SK-N-SH (cell line): ENCODE data around the gene HMGXB4. TPM values are rescaled to one million over a fixed set of nuclear protein-coding genes. Genes with fewer than 3 reads are reported as not detected.
A peak's percentile ranks its signal among the peaks of the same experiment; 100 is the strongest.
"Not testable (repeated sequence)": the region's sequence is repeated elsewhere in the genome, so short reads cannot be mapped to it uniquely, and the experiment has no call there.

Experiments used
- CTCF ChIA-PET: fragments of 300-600, 350-600 bp; formaldehyde crosslinking; extraction: SDS; loops from one replicate; lab custom pipeline; 2021; lab: Yijun Ruan, JAX
- POLR2A ChIA-PET: fragments of 350-600 bp; sonication (Branson Sonifier 250); formaldehyde crosslinking; extraction: SDS; loops from one replicate; lab custom pipeline; 2020; ENCODE audit warnings: antibody characterized with exemption, inconsistent platforms; lab: Yijun Ruan, JAX
- DNase-seq: peaks from one replicate; pipeline ENCODE4 v3.0.0; 2012
- H2AFZ ChIP-seq: fragments of 200-600 bp; sonication (generic); 2 replicates; pipeline ENCODE4 v1.8.1; 2016; ENCODE audit warnings: antibody characterized with exemption, mild to moderate bottlenecking, low read depth
- H3F3A ChIP-seq: fragments of 200-600 bp; sonication (generic); replicated peaks from 2 replicates; pipeline ENCODE3; 2016; ENCODE audit warnings: antibody characterized with exemption, mild to moderate bottlenecking; ENCODE audit not compliant: insufficient read depth
- H3K27ac ChIP-seq, 2 experiments: fragments of 200-500 bp in 1 of 2; fragments of 200-600 bp in 1 of 2; sonication (Bioruptor generic) in 1 of 2; sonication (generic), shearing (Covaris generic) in 1 of 2; 2 replicates each; pipeline versions ENCODE4 v1.5.1 to v1.6.1; 2014 to 2016; ENCODE audit warnings: low read depth in 2 of 2, inconsistent platforms in 1 of 2, low read length in 1 of 2, mild to moderate bottlenecking in 1 of 2, mixed read lengths in 1 of 2
- H3K27me3 ChIP-seq: fragments of 200-600 bp; sonication (generic), shearing (Covaris generic); 2 replicates; pipeline ENCODE4 v1.6.1; 2016; ENCODE audit warnings: mixed run types; ENCODE audit not compliant: insufficient read depth
- H3K36me3 ChIP-seq, 2 experiments: fragments of 200-500 bp in 1 of 2; fragments of 200-600 bp in 1 of 2; sonication (Bioruptor generic) in 1 of 2; sonication (generic) in 1 of 2; replicated peaks in 1 of 2; 2 replicates each; pipeline versions ENCODE3 to v1.5.1; 2014 to 2016; ENCODE audit warnings: low read length in 1 of 2, mild to moderate bottlenecking in 1 of 2; ENCODE audit not compliant: insufficient read depth in 2 of 2, control insufficient read depth in 1 of 2
- H3K4me1 ChIP-seq, 2 experiments: fragments of 200-500 bp in 1 of 2; fragments of 200-600 bp in 1 of 2; sonication (Bioruptor generic) in 1 of 2; sonication (generic), shearing (Covaris generic) in 1 of 2; 2 replicates each; pipeline versions ENCODE4 v1.5.1 to v1.6.1; 2014 to 2016; ENCODE audit warnings: low read depth in 1 of 2, low read length in 1 of 2, mixed run types in 1 of 2; ENCODE audit not compliant: insufficient read depth in 2 of 2, control insufficient read depth in 1 of 2
- H3K4me2 ChIP-seq: fragments of 200-600 bp; sonication (generic), shearing (Covaris generic); 2 replicates; pipeline ENCODE4 v1.6.1; 2017; ENCODE audit warnings: mixed run types
- H3K4me3 ChIP-seq, 2 experiments: fragments of 200-500 bp in 1 of 2; fragments of 200-600 bp in 1 of 2; sonication (Bioruptor generic) in 1 of 2; sonication (generic), shearing (Covaris generic) in 1 of 2; 2 replicates each; pipeline versions ENCODE4 v1.5.1 to v1.8.1; 2014 to 2016; ENCODE audit warnings: low read depth in 2 of 2, inconsistent platforms in 1 of 2, low read length in 1 of 2, mild to moderate bottlenecking in 1 of 2, mixed read lengths in 1 of 2, moderate library complexity in 1 of 2
- H3K79me2 ChIP-seq: fragments of 200-600 bp; sonication (generic); 2 replicates; pipeline ENCODE4 v1.8.1; 2017; ENCODE audit warnings: mild to moderate bottlenecking; ENCODE audit not compliant: insufficient read depth
- H3K9ac ChIP-seq: fragments of 200-600 bp; sonication (generic); 2 replicates; pipeline ENCODE4 v1.6.1; 2017; ENCODE audit warnings: mixed run types
- H3K9me2 ChIP-seq: fragments of 200-600 bp; sonication (generic); 2 replicates; pipeline ENCODE4 v1.6.1; 2017; ENCODE audit warnings: mixed run types
- H3K9me3 ChIP-seq: fragments of 200-600 bp; sonication (generic); 2 replicates; pipeline ENCODE4 v1.6.1; 2017; ENCODE audit warnings: mixed run types, mild to moderate bottlenecking, moderate library complexity
- H4K20me1 ChIP-seq: fragments of 200-600 bp; sonication (generic); 2 replicates; pipeline ENCODE4 v1.6.1; 2017; ENCODE audit warnings: mild to moderate bottlenecking, mixed run types; ENCODE audit not compliant: insufficient read depth
- CHD2 ChIP-seq: fragments of 150-350 bp; IDR thresholded peaks from 2 replicates; pipeline ENCODE4 v1.6.1; 2018; ENCODE audit warnings: low read length; ENCODE audit not compliant: partially characterized antibody
- CTCF ChIP-seq: fragments of 200-600 bp; sonication (generic); IDR thresholded peaks from 2 replicates; pipeline ENCODE4 v1.6.1; 2017; ENCODE audit warnings: antibody characterized with exemption, mild to moderate bottlenecking, moderate library complexity
- ELF1 ChIP-seq: IDR thresholded peaks from 2 replicates; pipeline ENCODE4 v1.4.0; 2012
- NFIC ChIP-seq: IDR thresholded peaks from 2 replicates; pipeline ENCODE4 v1.4.0; 2012; ENCODE audit warnings: borderline replicate concordance
- RAD21 ChIP-seq: IDR thresholded peaks from 2 replicates; pipeline ENCODE4 v1.6.1; 2012; ENCODE audit warnings: mild to moderate bottlenecking, low read length
- SMC3 ChIP-seq: IDR thresholded peaks from 2 replicates; pipeline ENCODE4 v1.6.1; 2012; ENCODE audit warnings: low read depth, low read length, improper control_type of control experiment
- TAF1 ChIP-seq: IDR thresholded peaks from 2 replicates; pipeline ENCODE4 v1.6.1; 2012; ENCODE audit warnings: low read depth, mild to moderate bottlenecking, low read length, moderate library complexity, borderline replicate concordance
- USF1 ChIP-seq: IDR thresholded peaks from 2 replicates; pipeline ENCODE4 v1.4.0; 2012; ENCODE audit warnings: low read depth, borderline replicate concordance
- YY1 ChIP-seq: IDR thresholded peaks from 2 replicates; pipeline ENCODE4 v1.4.0; 2012; ENCODE audit warnings: low read depth, mild to moderate bottlenecking
- WGBS: methylation state at CpG from one replicate; pipeline ENCODE4 v1.1.6; 2017; ENCODE audit warnings: low lambda C conversion rate; 5-methylcytosine and 5-hydroxymethylcytosine counted together
- polyA plus RNA-seq, 3 experiments: library from polyadenylated mRNA; depleted of rRNA; stranded (reverse); fragments of >200 nt; gene quantifications; 2 replicates each; pipeline ENCODE4 v1.2.3, GENCODE V29; 2012
- TF ChIP-seq, protein P1 (sequence below): IDR thresholded peaks from 2 replicates; pipeline ENCODE4 v1.4.0; 2012; ENCODE audit warnings: low read depth, borderline replicate concordance

The HMGXB4 gene
- polyA plus RNA-seq, 1 of the 3 experiments (the other 2 are of a cell fraction), result 16.5 TPM

- TF ChIP-seq CHD2, result peak; percentile 97
- 0 out of 2 replicates have a peak, but pooled peaks have one; percentile 18 for TF ChIP-seq TAF1
- no peak for TF ChIP-seq YY1
- no peak for TF ChIP-seq ELF1
- TF ChIP-seq USF1, result no peak
- TF ChIP-seq, protein P1, sequence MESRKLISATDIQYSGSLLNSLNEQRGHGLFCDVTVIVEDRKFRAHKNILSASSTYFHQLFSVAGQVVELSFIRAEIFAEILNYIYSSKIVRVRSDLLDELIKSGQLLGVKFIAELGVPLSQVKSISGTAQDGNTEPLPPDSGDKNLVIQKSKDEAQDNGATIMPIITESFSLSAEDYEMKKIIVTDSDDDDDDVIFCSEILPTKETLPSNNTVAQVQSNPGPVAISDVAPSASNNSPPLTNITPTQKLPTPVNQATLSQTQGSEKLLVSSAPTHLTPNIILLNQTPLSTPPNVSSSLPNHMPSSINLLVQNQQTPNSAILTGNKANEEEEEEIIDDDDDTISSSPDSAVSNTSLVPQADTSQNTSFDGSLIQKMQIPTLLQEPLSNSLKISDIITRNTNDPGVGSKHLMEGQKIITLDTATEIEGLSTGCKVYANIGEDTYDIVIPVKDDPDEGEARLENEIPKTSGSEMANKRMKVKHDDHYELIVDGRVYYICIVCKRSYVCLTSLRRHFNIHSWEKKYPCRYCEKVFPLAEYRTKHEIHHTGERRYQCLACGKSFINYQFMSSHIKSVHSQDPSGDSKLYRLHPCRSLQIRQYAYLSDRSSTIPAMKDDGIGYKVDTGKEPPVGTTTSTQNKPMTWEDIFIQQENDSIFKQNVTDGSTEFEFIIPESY, result peak; percentile 81; the same call in 1 of the 2 replicates
- TF ChIP-seq, all 33 proteins: peak for 3
- no peaks in the 10 kb centered on the region for H3K79me2 ChIP-seq
- H2AFZ ChIP-seq, result peak overlapping the region; percentile 67; the same call in 1 of the 2 replicates
- no peaks in the 10 kb centered on the region for H3K36me3 ChIP-seq
- ChIA-PET POLR2A (no interaction called here), CTCF (interaction anchor here (0.6 to 2.0 kb wide), 33 partner anchors 9 to 1702 kb away, joined by 3 to 36 read pairs (median 4); partner anchors contain the start of gene HMGXB4)
- no peaks in the 10 kb centered on the region for H3K9me3 ChIP-seq
- H3K4me2 ChIP-seq, result peak overlapping the region; percentile 42; the same call in 1 of the 2 replicates
- 17% methylated on average over 16 of the region's 16 CpGs for WGBS
- H3F3A ChIP-seq, result no peaks in the 10 kb centered on the region
- H3K4me1 ChIP-seq, result peaks cover 0 to 4% of the 10 kb centered on the region in 2 experiments; a peak in 1 of 4 replicates
- no peaks in the 10 kb centered on the region for H3K9me2 ChIP-seq
- DNase-seq, result peak; percentile 7
- peak overlapping the region; percentile 29 to 36 for H3K4me3 ChIP-seq
- no peak overlapping the region for H3K9ac ChIP-seq
- H3K27me3 ChIP-seq, result no peaks in the 10 kb centered on the region; the same call in 1 of the 2 replicates
- no peaks in the 10 kb centered on the region for H4K20me1 ChIP-seq
- H3K27ac ChIP-seq, result no peak overlapping the region
Observed at GRCh38 chr22:35230839-35231584, 26.3 kb upstream of the HMGXB4 start.

- Histone ChIP-seq H3K27me3 (no peaks in the 10 kb centered on the region; the same call in 1 of the 2 replicates), H3K9me3 (no peaks in the 10 kb centered on the region), H3F3A (no peaks in the 10 kb centered on the region), H3K9me2 (no peaks in the 10 kb centered on the region), H3K4me3 (peak overlapping the region in 1 of 2 experiments; percentile 36; a peak in 2 of 4 replicates), H4K20me1 (no peaks in the 10 kb centered on the region), H3K79me2 (no peaks in the 10 kb centered on the region), H3K9ac (no peak overlapping the region), H3K36me3 (no peaks in the 10 kb centered on the region), H2AFZ (peak overlapping the region; percentile 67; the same call in 1 of the 2 replicates), H3K4me2 (peak overlapping the region; percentile 42; the same call in 1 of the 2 replicates), H3K4me1 (peaks cover 0 to 4% of the 10 kb centered on the region in 2 experiments; a peak in 1 of 4 replicates), H3K27ac (no peak overlapping the region)
- WGBS, result 16% methylated on average over 7 of the region's 7 CpGs
- POLR2A ChIA-PET, result no interaction called here
- DNase-seq, result peak; percentile 60
- CTCF ChIA-PET, result interaction anchor here (0.6 to 2.0 kb wide), 36 partner anchors 9 to 1703 kb away, joined by 3 to 36 read pairs (median 4); partner anchors contain the start of gene HMGXB4
- TF ChIP-seq NFIC, result no peak
- TF ChIP-seq RAD21, result peak; percentile 67
- TF ChIP-seq SMC3, result peak; percentile 39
- peak; percentile 95 for TF ChIP-seq CTCF
Observed at GRCh38 chr22:35231585-35232084, 25.7 kb upstream of the HMGXB4 start.

DNA sequence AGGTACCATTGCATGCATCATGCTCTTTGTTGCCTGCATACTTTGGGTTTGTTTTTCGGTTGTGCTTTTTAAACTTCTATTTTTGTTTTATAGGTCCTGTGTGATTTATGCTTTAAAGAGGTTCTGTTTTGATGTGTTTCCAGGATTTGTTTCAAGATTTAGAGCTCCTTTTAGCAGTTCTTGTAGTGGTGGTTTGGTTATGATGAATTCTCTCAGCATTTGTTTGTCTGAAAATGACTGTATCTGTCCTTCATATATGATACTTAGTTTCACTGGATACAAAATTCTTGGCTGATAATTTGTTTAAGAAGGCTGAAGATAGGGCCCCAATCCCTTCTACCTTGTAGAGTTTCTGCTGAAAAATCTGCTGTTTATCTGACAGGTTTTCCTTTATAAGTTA lies 18.5 kb upstream of the HMGXB4 start:
- H3K27me3 ChIP-seq, H4K20me1 ChIP-seq, H3K79me2 ChIP-seq, H3K4me1 ChIP-seq, H3F3A ChIP-seq, H3K4me2 ChIP-seq, H3K4me3 ChIP-seq, H2AFZ ChIP-seq, CTCF ChIA-PET, DNase-seq, H3K9me2 ChIP-seq, H3K9ac ChIP-seq, POLR2A ChIA-PET, H3K27ac ChIP-seq, H3K36me3 ChIP-seq, H3K9me3 ChIP-seq: not testable (repeated sequence)
- 11% methylated on average over 1 of the region's 1 CpG for WGBS
